Suprapubic skin (tissue), 4 donors: ENCODE measurements around the gene PRPF40B.

Source experiments
- CTCF ChIP-seq, 2 donors: fragments of 200-600 bp in 1 of 2; fragments of 450-650 bp in 1 of 2; sonication (generic) in 1 of 2; IDR thresholded peaks; one replicate each; pipeline ENCODE4 v1.5.1; 2016 to 2019; ENCODE audit warnings: antibody characterized with exemption in 2 of 2, mild to moderate bottlenecking in 1 of 2, moderate library complexity in 1 of 2
- EP300 ChIP-seq: sonication (generic); formaldehyde crosslinking; IDR thresholded peaks from one replicate; pipeline ENCODE4 v1.6.1; 2017; ENCODE audit warnings: antibody characterized with exemption
- POLR2A ChIP-seq, 2 donors: fragments of 450-650 bp; IDR thresholded peaks; one replicate each; pipeline ENCODE4 v1.6.1; 2017; ENCODE audit warnings: antibody characterized with exemption in 2 of 2, mild to moderate bottlenecking in 2 of 2, moderate library complexity in 2 of 2
- POLR2AphosphoS5 ChIP-seq, 3 donors: sonication (generic); formaldehyde crosslinking; IDR thresholded peaks; one replicate each; pipeline ENCODE4 v1.6.1; 2017; ENCODE audit warnings: antibody characterized with exemption in 3 of 3

GRCh38 chr12:49585477-49586459, 37.6 kb upstream of the PRPF40B start:
- TF ChIP-seq CTCF (IDR thresholded peaks at IDR 0.05) (no peak), EP300 (no peak), POLR2AphosphoS5 (IDR thresholded peaks at IDR 0.05) (no peak), POLR2A (IDR thresholded peaks at IDR 0.05) (no peak)
